HAP-1 (cell line): ENCODE measurements around the gene MYH14.

Experiments used
- DNase-seq, 2 experiments: peaks; one replicate each; pipeline ENCODE4 v3.0.0-alpha.2; 2016 to 2020; ENCODE audit warnings: low spot score in 2 of 2
- H3K27me3 ChIP-seq: fragments of 250-450 bp; sonication (Bioruptor Pico); 2 replicates; pipeline ENCODE4 v1.5.1; 2020; ENCODE audit warnings: low read depth, mild to moderate bottlenecking, moderate library complexity
- H3K36me3 ChIP-seq: fragments of 250-450 bp; sonication (Bioruptor Pico); replicated peaks from 2 replicates; pipeline ENCODE4 v1.5.1; 2020; ENCODE audit warnings: mild to moderate bottlenecking
- H3K4me1 ChIP-seq: fragments of 250-450 bp; sonication (Bioruptor Pico); 2 replicates; pipeline ENCODE4 v1.5.1; 2020; ENCODE audit warnings: mild to moderate bottlenecking
- H3K4me3 ChIP-seq: fragments of 250-450 bp; sonication (Bioruptor Pico); 2 replicates; pipeline ENCODE4 v1.5.1; 2020; ENCODE audit warnings: mild to moderate bottlenecking, moderate library complexity
- H3K9me3 ChIP-seq: fragments of 250-450 bp; sonication (Bioruptor Pico); 2 replicates; pipeline ENCODE4 v1.5.1; 2020; ENCODE audit warnings: mild to moderate bottlenecking, moderate library complexity
- in situ Hi-C: fragments of 300-500 bp; cut with MboI; formaldehyde crosslinking; loops from 3 replicates; pipeline ENCODE4 v1.14.3; 2020; ENCODE audit warnings: low sequenced_read_pairs, inconsistent platforms, mixed read lengths

Gene MYH14

GRCh38 chr19:50266896-50267295 is 63.5 kb downstream of the MYH14 start:
- peak in 1 of 2 experiments; percentile 50 for DNase-seq
- Histone ChIP-seq H3K36me3 (no peaks in the 10 kb centered on the region), H3K4me3 (no peak overlapping the region), H3K9me3 (no peaks in the 10 kb centered on the region), H3K27me3 (no peaks in the 10 kb centered on the region), H3K4me1 (no peaks in the 10 kb centered on the region)
- in situ Hi-C loops, result no loop called here

- no peaks in the 10 kb centered on the region for H3K36me3 ChIP-seq
- in situ Hi-C loops, result no loop called here
- no peak for DNase-seq
- H3K9me3 ChIP-seq, result no peaks in the 10 kb centered on the region
- no peak overlapping the region for H3K4me3 ChIP-seq
- no peaks in the 10 kb centered on the region for H3K4me1 ChIP-seq
- H3K27me3 ChIP-seq, result no peaks in the 10 kb centered on the region
These were observed 64.6 kb downstream of the MYH14 start for GRCh38 chr19:50268041-50268440.

DNA sequence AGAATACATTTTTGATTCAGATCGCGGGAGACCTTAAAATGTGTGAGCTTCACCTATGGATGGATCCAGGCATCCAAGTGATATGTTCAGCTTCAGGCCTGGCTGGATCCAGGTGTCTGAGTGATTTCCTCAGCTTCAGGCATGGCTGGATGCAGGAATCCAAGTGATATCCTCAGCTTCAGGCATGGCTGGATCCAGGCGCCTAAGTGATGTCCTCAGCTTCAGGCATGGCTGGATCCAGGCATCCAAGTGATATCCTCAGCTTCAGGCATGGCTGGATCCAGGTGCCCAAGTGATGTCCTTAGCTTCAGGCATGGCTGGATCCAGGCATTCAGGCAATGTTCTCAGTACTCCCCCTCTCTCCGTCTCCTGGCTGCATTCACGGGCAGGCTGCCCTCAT is 65.1 kb downstream of the MYH14 start:
- in situ Hi-C loops, result no loop called here
- no peak overlapping the region for H3K4me3 ChIP-seq
- H3K27me3 ChIP-seq, result no peaks in the 10 kb centered on the region
- no peak for DNase-seq
- H3K4me1 ChIP-seq, result no peaks in the 10 kb centered on the region
- no peaks in the 10 kb centered on the region for H3K9me3 ChIP-seq
- H3K36me3 ChIP-seq, result no peaks in the 10 kb centered on the region

GRCh38 chr19:50269653-50270052 is 66.2 kb downstream of the MYH14 start:
- Histone ChIP-seq H3K36me3 (no peaks in the 10 kb centered on the region), H3K4me1 (no peaks in the 10 kb centered on the region), H3K4me3 (no peak overlapping the region), H3K9me3 (no peaks in the 10 kb centered on the region), H3K27me3 (0 out of 2 replicates have a peak, but pooled peaks cover 2% of the 10 kb centered on the region)
- no peak for DNase-seq
- in situ Hi-C loops, result no loop called here

GRCh38 chr19:50272263-50272897 is 69.0 kb downstream of the MYH14 start:
- H3K4me1 ChIP-seq, result no peaks in the 10 kb centered on the region
- in situ Hi-C loops, result no loop called here
- no peaks in the 10 kb centered on the region for H3K9me3 ChIP-seq
- 0 out of 2 replicates have a peak, but pooled peaks cover 2% of the 10 kb centered on the region for H3K27me3 ChIP-seq
- H3K4me3 ChIP-seq, result no peak overlapping the region
- DNase-seq, result no peak
- H3K36me3 ChIP-seq, result no peaks in the 10 kb centered on the region

- in situ Hi-C loops, result no loop called here
- Histone ChIP-seq H3K36me3 (no peaks in the 10 kb centered on the region), H3K9me3 (no peaks in the 10 kb centered on the region), H3K4me1 (no peaks in the 10 kb centered on the region), H3K27me3 (0 out of 2 replicates have a peak, but pooled peaks cover 2% of the 10 kb centered on the region), H3K4me3 (no peak overlapping the region)
- no peak for DNase-seq
These were observed 70.4 kb downstream of the MYH14 start for GRCh38 chr19:50273821-50274220.

GRCh38 chr19:50275577-50276368 is 72.4 kb downstream of the MYH14 start:
- Histone ChIP-seq H3K4me3 (no peak overlapping the region), H3K9me3 (no peaks in the 10 kb centered on the region), H3K27me3 (0 out of 2 replicates have a peak, but pooled peaks cover 2% of the 10 kb centered on the region), H3K4me1 (no peaks in the 10 kb centered on the region), H3K36me3 (no peaks in the 10 kb centered on the region)
- in situ Hi-C loops, result no loop called here
- DNase-seq, result no peak

GRCh38 chr19:50276370-50277063 is 73.1 kb downstream of the MYH14 start:
- no peaks in the 10 kb centered on the region for H3K9me3 ChIP-seq
- H3K27me3 ChIP-seq, result 0 out of 2 replicates have a peak, but pooled peaks cover 2% of the 10 kb centered on the region
- no peaks in the 10 kb centered on the region for H3K36me3 ChIP-seq
- no peak overlapping the region for H3K4me3 ChIP-seq
- H3K4me1 ChIP-seq, result no peaks in the 10 kb centered on the region
- DNase-seq, result no peak
- in situ Hi-C loops, result no loop called here

GRCh38 chr19:50277966-50278580 is 74.7 kb downstream of the MYH14 start:
- Histone ChIP-seq H3K4me3 (no peak overlapping the region), H3K9me3 (no peaks in the 10 kb centered on the region), H3K36me3 (no peaks in the 10 kb centered on the region), H3K27me3 (0 out of 2 replicates have a peak, but pooled peaks cover 2% of the 10 kb centered on the region), H3K4me1 (no peaks in the 10 kb centered on the region)
- DNase-seq, result no peak
- in situ Hi-C loops, result no loop called here

- no peaks in the 10 kb centered on the region for H3K9me3 ChIP-seq
- in situ Hi-C loops, result no loop called here
- no peak overlapping the region for H3K4me3 ChIP-seq
- no peaks in the 10 kb centered on the region for H3K4me1 ChIP-seq
- no peaks in the 10 kb centered on the region for H3K36me3 ChIP-seq
- no peaks in the 10 kb centered on the region for H3K27me3 ChIP-seq
- no peak for DNase-seq
These were observed 76.7 kb downstream of the MYH14 start for GRCh38 chr19:50280074-50280473.

DNA sequence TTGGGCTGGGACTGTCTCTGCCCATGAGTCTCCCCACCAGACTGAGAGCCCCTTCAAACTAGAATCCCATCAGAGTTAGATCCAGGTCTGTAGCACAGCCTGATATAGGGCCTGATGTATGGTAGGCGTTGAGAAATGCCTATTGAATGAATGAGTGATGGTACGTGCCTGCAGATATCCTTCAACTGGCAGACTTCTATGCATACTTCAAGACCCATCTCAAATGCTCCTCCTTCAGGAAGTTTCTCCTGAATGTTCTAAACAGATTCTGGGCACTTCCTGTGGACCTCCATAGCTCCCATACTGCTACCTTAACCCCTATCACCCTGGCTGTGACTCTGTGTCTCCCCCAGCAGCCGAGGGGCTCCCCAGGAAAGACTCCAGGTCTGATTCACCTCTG is 77.6 kb downstream of the MYH14 start:
- Histone ChIP-seq H3K9me3 (no peaks in the 10 kb centered on the region), H3K27me3 (no peaks in the 10 kb centered on the region), H3K36me3 (no peaks in the 10 kb centered on the region), H3K4me3 (no peak overlapping the region), H3K4me1 (no peaks in the 10 kb centered on the region)
- DNase-seq, result no peak
- in situ Hi-C loops, result no loop called here

DNA sequence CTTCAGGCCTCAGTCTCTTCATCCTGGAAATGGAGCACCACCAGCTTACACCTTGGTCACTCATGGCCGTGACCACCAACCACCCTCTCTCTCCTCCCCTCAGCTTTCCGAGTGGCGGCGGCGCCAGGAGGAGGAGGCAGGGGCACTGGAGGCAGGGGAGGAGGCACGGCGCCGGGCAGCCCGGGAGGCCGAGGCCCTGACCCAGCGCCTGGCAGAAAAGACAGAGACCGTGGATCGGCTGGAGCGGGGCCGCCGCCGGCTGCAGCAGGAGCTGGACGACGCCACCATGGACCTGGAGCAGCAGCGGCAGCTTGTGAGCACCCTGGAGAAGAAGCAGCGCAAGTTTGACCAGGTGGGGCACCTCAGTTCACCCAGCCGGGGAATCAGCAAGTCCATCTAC is 78.1 kb downstream of the MYH14 start:
- Histone ChIP-seq H3K4me3 (no peak overlapping the region), H3K36me3 (no peaks in the 10 kb centered on the region), H3K9me3 (no peaks in the 10 kb centered on the region), H3K27me3 (no peaks in the 10 kb centered on the region), H3K4me1 (no peaks in the 10 kb centered on the region)
- in situ Hi-C loops, result no loop called here
- no peak for DNase-seq

- Histone ChIP-seq H3K4me3 (no peak overlapping the region), H3K9me3 (no peaks in the 10 kb centered on the region), H3K27me3 (no peaks in the 10 kb centered on the region), H3K36me3 (no peaks in the 10 kb centered on the region), H3K4me1 (no peaks in the 10 kb centered on the region)
- in situ Hi-C loops, result no loop called here
- no peak for DNase-seq
These were observed 82.4 kb downstream of the MYH14 start for GRCh38 chr19:50285833-50286232.

DNA sequence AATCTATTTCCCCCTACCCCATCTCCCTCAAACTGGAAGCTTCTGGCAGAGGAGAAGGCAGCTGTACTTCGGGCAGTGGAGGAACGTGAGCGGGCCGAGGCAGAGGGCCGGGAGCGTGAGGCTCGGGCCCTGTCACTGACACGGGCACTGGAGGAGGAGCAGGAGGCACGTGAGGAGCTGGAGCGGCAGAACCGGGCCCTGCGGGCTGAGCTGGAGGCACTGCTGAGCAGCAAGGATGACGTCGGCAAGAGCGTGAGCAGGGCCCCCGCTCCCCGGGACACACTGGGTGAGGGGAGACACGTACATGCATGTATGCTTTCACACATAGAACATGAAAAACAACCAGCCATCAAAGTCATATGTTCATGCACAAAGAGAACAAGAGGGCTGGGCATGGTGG is 83.0 kb downstream of the MYH14 start:
- in situ Hi-C loops, result no loop called here
- no peaks in the 10 kb centered on the region for H3K9me3 ChIP-seq
- no peak overlapping the region for H3K4me3 ChIP-seq
- no peaks in the 10 kb centered on the region for H3K27me3 ChIP-seq
- no peaks in the 10 kb centered on the region for H3K4me1 ChIP-seq
- H3K36me3 ChIP-seq, result no peaks in the 10 kb centered on the region
- no peak for DNase-seq
